ENCODE data around the gene BNC1. TPM values are rescaled to one million over a fixed set of nuclear protein-coding genes. Genes with fewer than 3 reads are reported as not detected.

BNC1 gene
- total and polyA plus RNA-seq, 2 of the 4 experiments (the other 2 are of a cell fraction) = 0.38 to 0.54 TPM

- Histone ChIP-seq H3K14ac (replicated peaks; ENCODE audit: low read depth, low read length) (no peak overlapping the region), H2AFZ (replicated peaks; ENCODE audit: low read length, poor library complexity) (no peak overlapping the region), H3K9me3 (ENCODE audit: control insufficient read depth, insufficient read depth, low read length) (no peaks in the 10 kb centered on the region), H4K5ac (ENCODE audit: low read depth, low read length) (no peak overlapping the region), H3K4me2 (ENCODE audit: low read depth, low read length) (no peak overlapping the region), H2BK15ac (ENCODE audit: low read depth, low read length) (no peak overlapping the region), H2BK5ac (ENCODE audit: low read depth, low read length, poor library complexity, severe bottlenecking) (no peak overlapping the region), H3K56ac (ENCODE audit: extremely low read depth, insufficient read depth, low read length) (no peak overlapping the region), H2AK9ac (replicated peaks; ENCODE audit: low read depth, low read length, poor library complexity) (no peak overlapping the region), H3K36me3 (ENCODE audit: control insufficient read depth, insufficient read depth, low read length) (no peaks in the 10 kb centered on the region), H4K8ac (ENCODE audit: low read depth in 2 of 2, low read length in 2 of 2) (no peak overlapping the region), H3K9ac (ENCODE audit: low read depth, low read length) (no peak overlapping the region), H3K27ac (ENCODE audit: insufficient read depth, low read length) (no peak overlapping the region), H3K27me3 (ENCODE audit: control insufficient read depth, insufficient read depth, low read length) (peaks cover 9% of the 10 kb centered on the region; the same call in 1 of the 2 replicates), H3K4me1 (ENCODE audit: control insufficient read depth, insufficient read depth, low read length) (no peaks in the 10 kb centered on the region), H3K4me3 (ENCODE audit: insufficient read depth, low read depth, low read length) (no peak overlapping the region), H2AK5ac (ENCODE audit: low read depth, low read length) (no peak overlapping the region), H2BK120ac (ENCODE audit: low read depth, low read length) (no peak overlapping the region), H4K91ac (ENCODE audit: insufficient read depth, low read depth, low read length) (no peak overlapping the region), H3K79me1 (ENCODE audit: low read depth in 1 of 2, low read length in 2 of 2) (no peaks in the 10 kb centered on the region), H3K23ac (ENCODE audit: low read depth, low read length) (no peak overlapping the region), H3K4ac (ENCODE audit: low read depth, low read length) (no peak overlapping the region), H4K20me1 (ENCODE audit: insufficient read depth, low read length) (no peaks in the 10 kb centered on the region), H3K18ac (ENCODE audit: low read depth, low read length) (no peak overlapping the region), H2BK20ac (ENCODE audit: low read depth, low read length) (no peak overlapping the region), H3K9me1 (ENCODE audit: insufficient read depth, low read length) (no peaks in the 10 kb centered on the region)
- ChIA-PET CTCF (interaction anchor here (0.6 to 2.2 kb wide), 16 partner anchors 12 to 338 kb away, joined by 3 to 27 read pairs (median 5); partner anchors contain the start of gene SH3GL3), POLR2A (ENCODE audit: unreplicated experiment) (no interaction called here)
- DNase-seq = no peak
- dilution Hi-C loops (cut with HindIII; ENCODE audit: low sequenced_read_pairs, unreplicated experiment) (no loop called here), intact Hi-C loops (cut with micrococcal nuclease) (no loop called here), in situ Hi-C loops (cut with MboI; ENCODE audit: low sequenced_read_pairs) (loop anchor here (5.0 kb wide), 1 partner anchor 308 kb away; no protein-coding TSS in a partner anchor)
- ATAC-seq (ENCODE audit: low read depth) = no peak
- WGBS, 2 experiments (ENCODE audit: extremely low coverage in 2 of 2, insufficient read length in 1 of 2) = no CpG with 5 or more reads among the region's 3 CpGs
- TF ChIP-seq USF2 (IDR thresholded peaks at IDR 0.05; ENCODE audit: low read depth, low read length) (no peak), BHLHE40 (IDR thresholded peaks at IDR 0.05; ENCODE audit: low read depth, low read length) (no peak), FOS (IDR thresholded peaks at IDR 0.05; ENCODE audit: low read depth, low read length) (no peak), SMC3 (IDR thresholded peaks at IDR 0.05; ENCODE audit: low read depth, low read length) (no peak), ELK1 (IDR thresholded peaks at IDR 0.05; ENCODE audit: borderline replicate concordance, low read depth, low read length) (no peak), MAZ (IDR thresholded peaks at IDR 0.05; ENCODE audit: borderline replicate concordance, low read depth, low read length) (no peak), RAD21 (IDR thresholded peaks at IDR 0.05; ENCODE audit: low read length) (no peak)
- no TSS peak for BruUV-seq (replicated peaks)
These were observed 35.5 kb downstream of the BNC1 start for GRCh38 chr15:83249030-83249343.

All from IMR-90 (cell line).